IMR-90 (cell line): ENCODE data around the gene LLGL2.
"Not testable (repeated sequence)": the region's sequence is repeated elsewhere in the genome, so short reads cannot be mapped to it uniquely, and the experiment has no call there.

Experiments used
- BHLHE40 ChIP-seq: fragments of 150-350 bp; IDR thresholded peaks from 2 replicates; pipeline ENCODE4 v1.6.1; 2016; ENCODE audit warnings: mild to moderate bottlenecking, low read depth, low read length
- FOS ChIP-seq: fragments of 150-350 bp; IDR thresholded peaks from 2 replicates; pipeline ENCODE4 v1.6.1; 2016; ENCODE audit warnings: low read depth, low read length
- MAFK ChIP-seq: IDR thresholded peaks from 2 replicates; pipeline ENCODE4 v1.6.1; 2012; ENCODE audit warnings: low read depth, low read length, improper control_type of control experiment
- POLR2A ChIP-seq: IDR thresholded peaks from 2 replicates; pipeline ENCODE4 v1.6.1; 2012; ENCODE audit warnings: mild to moderate bottlenecking, low read depth, low read length
- RAD21 ChIP-seq: IDR thresholded peaks from 2 replicates; pipeline ENCODE4 v1.6.1; 2012; ENCODE audit warnings: low read length, improper control_type of control experiment
- RCOR1 ChIP-seq: IDR thresholded peaks from 2 replicates; pipeline ENCODE4 v1.6.1; 2012; ENCODE audit warnings: mild to moderate bottlenecking, low read length, improper control_type of control experiment; ENCODE audit not compliant: insufficient replicate concordance
- RFX5 ChIP-seq: IDR thresholded peaks from 2 replicates; pipeline ENCODE4 v1.8.0; 2012; ENCODE audit warnings: low read depth, mild to moderate bottlenecking, low read length, moderate library complexity
- TF ChIP-seq, protein P1 (sequence below): conservative IDR thresholded peaks from 2 replicates; pipeline ENCODE4 v1.5.1; 2012; ENCODE audit warnings: mild to moderate bottlenecking, low read depth, low read length, improper control_type of control experiment
- TF ChIP-seq, protein P2 (sequence below): fragments of 150-350 bp; IDR thresholded peaks from 2 replicates; pipeline ENCODE4 v1.6.1; 2017; ENCODE audit warnings: mild to moderate bottlenecking, antibody characterized with exemption, low read length, low read depth
- TF ChIP-seq, protein P3 (sequence below): fragments of 150-350 bp; IDR thresholded peaks from 2 replicates; pipeline ENCODE4 v1.6.1; 2016; ENCODE audit warnings: low read depth, mild to moderate bottlenecking, low read length, moderate library complexity, borderline replicate concordance

DNA sequence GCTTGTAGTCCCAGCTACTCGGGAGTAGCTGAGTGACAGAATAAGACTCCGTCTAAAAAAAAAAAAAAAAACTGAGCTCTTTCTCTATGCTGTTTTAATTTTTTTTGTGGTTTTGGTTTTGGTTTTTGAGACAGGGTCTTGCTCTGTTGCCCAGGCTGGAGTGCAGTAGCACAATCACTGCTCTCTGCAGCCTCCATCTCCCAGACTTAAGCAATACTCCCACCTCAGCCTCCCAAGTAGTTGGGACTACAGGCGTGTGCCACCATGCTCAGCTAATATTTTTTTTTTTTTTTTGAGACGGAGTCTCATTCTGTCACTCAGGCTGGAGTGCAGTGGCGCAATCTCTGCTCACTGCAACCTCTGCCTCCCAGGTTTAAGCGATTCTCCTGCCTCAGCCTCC is 57.7 kb downstream of the LLGL2 start:
- TF ChIP-seq, protein P1, sequence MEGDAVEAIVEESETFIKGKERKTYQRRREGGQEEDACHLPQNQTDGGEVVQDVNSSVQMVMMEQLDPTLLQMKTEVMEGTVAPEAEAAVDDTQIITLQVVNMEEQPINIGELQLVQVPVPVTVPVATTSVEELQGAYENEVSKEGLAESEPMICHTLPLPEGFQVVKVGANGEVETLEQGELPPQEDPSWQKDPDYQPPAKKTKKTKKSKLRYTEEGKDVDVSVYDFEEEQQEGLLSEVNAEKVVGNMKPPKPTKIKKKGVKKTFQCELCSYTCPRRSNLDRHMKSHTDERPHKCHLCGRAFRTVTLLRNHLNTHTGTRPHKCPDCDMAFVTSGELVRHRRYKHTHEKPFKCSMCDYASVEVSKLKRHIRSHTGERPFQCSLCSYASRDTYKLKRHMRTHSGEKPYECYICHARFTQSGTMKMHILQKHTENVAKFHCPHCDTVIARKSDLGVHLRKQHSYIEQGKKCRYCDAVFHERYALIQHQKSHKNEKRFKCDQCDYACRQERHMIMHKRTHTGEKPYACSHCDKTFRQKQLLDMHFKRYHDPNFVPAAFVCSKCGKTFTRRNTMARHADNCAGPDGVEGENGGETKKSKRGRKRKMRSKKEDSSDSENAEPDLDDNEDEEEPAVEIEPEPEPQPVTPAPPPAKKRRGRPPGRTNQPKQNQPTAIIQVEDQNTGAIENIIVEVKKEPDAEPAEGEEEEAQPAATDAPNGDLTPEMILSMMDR = not testable (repeated sequence)
- TF ChIP-seq POLR2A, MAFK, BHLHE40, RFX5, RCOR1, FOS, RAD21: not testable (repeated sequence)
- TF ChIP-seq, protein P2, sequence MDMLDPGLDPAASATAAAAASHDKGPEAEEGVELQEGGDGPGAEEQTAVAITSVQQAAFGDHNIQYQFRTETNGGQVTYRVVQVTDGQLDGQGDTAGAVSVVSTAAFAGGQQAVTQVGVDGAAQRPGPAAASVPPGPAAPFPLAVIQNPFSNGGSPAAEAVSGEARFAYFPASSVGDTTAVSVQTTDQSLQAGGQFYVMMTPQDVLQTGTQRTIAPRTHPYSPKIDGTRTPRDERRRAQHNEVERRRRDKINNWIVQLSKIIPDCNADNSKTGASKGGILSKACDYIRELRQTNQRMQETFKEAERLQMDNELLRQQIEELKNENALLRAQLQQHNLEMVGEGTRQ = not testable (repeated sequence)
- TF ChIP-seq, protein P3, sequence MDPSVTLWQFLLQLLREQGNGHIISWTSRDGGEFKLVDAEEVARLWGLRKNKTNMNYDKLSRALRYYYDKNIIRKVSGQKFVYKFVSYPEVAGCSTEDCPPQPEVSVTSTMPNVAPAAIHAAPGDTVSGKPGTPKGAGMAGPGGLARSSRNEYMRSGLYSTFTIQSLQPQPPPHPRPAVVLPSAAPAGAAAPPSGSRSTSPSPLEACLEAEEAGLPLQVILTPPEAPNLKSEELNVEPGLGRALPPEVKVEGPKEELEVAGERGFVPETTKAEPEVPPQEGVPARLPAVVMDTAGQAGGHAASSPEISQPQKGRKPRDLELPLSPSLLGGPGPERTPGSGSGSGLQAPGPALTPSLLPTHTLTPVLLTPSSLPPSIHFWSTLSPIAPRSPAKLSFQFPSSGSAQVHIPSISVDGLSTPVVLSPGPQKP = not testable (repeated sequence)
